WTC11 (cell line): ENCODE measurements around the gene BCL2L12. TPM values are rescaled to one million over a fixed set of nuclear protein-coding genes. Genes with fewer than 3 reads are reported as not detected.

Experiments used
- ATAC-seq: fragments of 200-7000 bp; cut with Tn5 transposase; 2 replicates; pipeline ENCODE4 v1.10.0; 2021; ENCODE audit warnings: mild to moderate bottlenecking, moderate library complexity
- CTCF ChIA-PET: fragments of 300-600 bp; sonication (Branson Sonifier 250); formaldehyde crosslinking; loops from one replicate; lab custom pipeline; 2021; ENCODE audit warnings: antibody characterized with exemption; lab: Charles Lee
- POLR2A ChIA-PET: fragments of 350-600 bp; sonication (Branson Sonifier 250); formaldehyde crosslinking; loops from one replicate; lab custom pipeline; 2021; ENCODE audit warnings: antibody characterized with exemption; lab: Charles Lee
- DNase-seq: peaks from one replicate; pipeline ENCODE4 v3.0.0; 2021; ENCODE audit warnings: low spot score
- H3K27ac Mint-ChIP-seq: 2 replicates; pipeline ENCODE4 v1.8.0; 2021; ENCODE audit warnings: mixed read lengths
- H3K27me3 Mint-ChIP-seq: 2 replicates; pipeline ENCODE4 v1.8.0; 2021; ENCODE audit warnings: low read depth, mild to moderate bottlenecking, moderate library complexity, mixed read lengths
- H3K36me3 Mint-ChIP-seq: 2 replicates; pipeline ENCODE4 v1.8.0; 2021; ENCODE audit warnings: mixed read lengths
- H3K4me1 Mint-ChIP-seq: 2 replicates; pipeline ENCODE4 v1.8.0; 2022; ENCODE audit warnings: mixed read lengths
- H3K4me3 Mint-ChIP-seq: 2 replicates; pipeline ENCODE4 v1.8.0; 2021; ENCODE audit warnings: mild to moderate bottlenecking, moderate library complexity, mixed read lengths
- H3K9me3 Mint-ChIP-seq: 2 replicates; pipeline ENCODE4 v1.8.0; 2021; ENCODE audit warnings: mixed read lengths
- ATF1 ChIP-seq: sonication (generic); formaldehyde crosslinking; IDR thresholded peaks from 2 replicates; pipeline ENCODE4 v1.8.1; 2023; ENCODE audit warnings: mild to moderate bottlenecking, moderate library complexity, missing genetic modification reagents
- CDX4 ChIP-seq: fragments of 250-450 bp; sonication (Bioruptor Pico); IDR thresholded peaks from 2 replicates; pipeline ENCODE4 v1.9.0; 2021; ENCODE audit warnings: moderate library complexity, mild to moderate bottlenecking, inconsistent platforms, borderline replicate concordance
- CREM ChIP-seq: sonication (generic); formaldehyde crosslinking; IDR thresholded peaks from 2 replicates; pipeline ENCODE4 v1.8.1; 2022; ENCODE audit warnings: mild to moderate bottlenecking, missing genetic modification reagents, moderate library complexity
- ELF4 ChIP-seq: sonication (generic); formaldehyde crosslinking; IDR thresholded peaks from 2 replicates; pipeline ENCODE4 v1.8.1; 2022; ENCODE audit warnings: low read depth, mild to moderate bottlenecking, moderate library complexity, missing genetic modification reagents
- ETV6 ChIP-seq: sonication (generic); formaldehyde crosslinking; IDR thresholded peaks from 2 replicates; pipeline ENCODE4 v1.8.1; 2022; ENCODE audit warnings: mild to moderate bottlenecking, missing genetic modification reagents
- MYBL2 ChIP-seq: sonication (generic); formaldehyde crosslinking; IDR thresholded peaks from 2 replicates; pipeline ENCODE4 v1.8.1; 2023; ENCODE audit warnings: mild to moderate bottlenecking, moderate library complexity, missing genetic modification reagents
- NFE2L1 ChIP-seq: sonication (generic); formaldehyde crosslinking; IDR thresholded peaks from 2 replicates; pipeline ENCODE4 v1.8.1; 2023; ENCODE audit warnings: missing genetic modification reagents
- NR1H2 ChIP-seq: sonication (generic); formaldehyde crosslinking; IDR thresholded peaks from 2 replicates; pipeline ENCODE4 v1.9.0; 2021; ENCODE audit warnings: mild to moderate bottlenecking, moderate library complexity, missing genetic modification reagents
- NR3C1 ChIP-seq: sonication (generic); formaldehyde crosslinking; conservative IDR thresholded peaks from 2 replicates; pipeline ENCODE4 v1.8.1; 2023; ENCODE audit warnings: low read depth, mild to moderate bottlenecking, missing genetic modification reagents
- OVOL2 ChIP-seq: fragments of 250-450 bp; sonication (Bioruptor Pico); IDR thresholded peaks from 2 replicates; pipeline ENCODE4 v1.9.0; 2021; ENCODE audit warnings: mild to moderate bottlenecking, borderline replicate concordance
- RELA ChIP-seq: sonication (generic); formaldehyde crosslinking; IDR thresholded peaks from 2 replicates; pipeline ENCODE4 v1.8.1; 2022; ENCODE audit warnings: missing genetic modification reagents, mild to moderate bottlenecking, borderline replicate concordance
- RORB ChIP-seq: fragments of 250-450 bp; sonication (Bioruptor Pico); IDR thresholded peaks from 2 replicates; pipeline ENCODE4 v1.9.0; 2021; ENCODE audit warnings: mild to moderate bottlenecking
- SMAD3 ChIP-seq: sonication (generic); formaldehyde crosslinking; IDR thresholded peaks from 2 replicates; pipeline ENCODE4 v1.8.0; 2022; ENCODE audit warnings: missing genetic modification reagents, mild to moderate bottlenecking, borderline replicate concordance
- TCF7 ChIP-seq: sonication (generic); formaldehyde crosslinking; IDR thresholded peaks from 2 replicates; pipeline ENCODE4 v1.8.0; 2022; ENCODE audit warnings: mild to moderate bottlenecking, low read depth, missing genetic modification reagents, moderate library complexity
- ZBTB21 ChIP-seq: sonication (generic); formaldehyde crosslinking; IDR thresholded peaks from 2 replicates; pipeline ENCODE4 v1.8.1; 2023; ENCODE audit warnings: mild to moderate bottlenecking, missing genetic modification reagents, borderline replicate concordance
- ZNF396 ChIP-seq: fragments of 250-450 bp; sonication (Bioruptor Pico); IDR thresholded peaks from 2 replicates; pipeline ENCODE4 v1.8.0; 2021; ENCODE audit warnings: mild to moderate bottlenecking, moderate library complexity, borderline replicate concordance
- ZNF423 ChIP-seq: fragments of 250-450 bp; sonication (Bioruptor Pico); IDR thresholded peaks from 2 replicates; pipeline ENCODE4 v2.1.2; 2022; ENCODE audit warnings: mild to moderate bottlenecking, moderate library complexity
- total RNA-seq: library from RNA; stranded (reverse); gene quantifications from 3 replicates; pipeline ENCODE4 v1.2.3, GENCODE V29; 2021
- TF ChIP-seq, protein P1 (sequence below): sonication (generic); formaldehyde crosslinking; IDR thresholded peaks from 2 replicates; pipeline ENCODE4 v1.8.0; 2022; ENCODE audit warnings: mild to moderate bottlenecking, missing genetic modification reagents
- TF ChIP-seq, protein P2 (sequence below): sonication (generic); formaldehyde crosslinking; IDR thresholded peaks from 2 replicates; pipeline ENCODE4 v1.8.1; 2023; ENCODE audit warnings: mild to moderate bottlenecking, missing genetic modification reagents
- TF ChIP-seq, protein P3 (sequence below): fragments of 250-450 bp; sonication (Bioruptor Pico); IDR thresholded peaks from 2 replicates; pipeline ENCODE4 v1.9.0; 2021; ENCODE audit warnings: mild to moderate bottlenecking, borderline replicate concordance
- TF ChIP-seq, protein P4 (sequence below): sonication (generic); formaldehyde crosslinking; conservative IDR thresholded peaks from 2 replicates; pipeline ENCODE4 v1.8.1; 2023; ENCODE audit warnings: mild to moderate bottlenecking, low read depth, missing genetic modification reagents, moderate library complexity
- TF ChIP-seq, protein P5 (sequence below): sonication (generic); formaldehyde crosslinking; IDR thresholded peaks from 2 replicates; pipeline ENCODE4 v1.8.0; 2022; ENCODE audit warnings: mild to moderate bottlenecking, missing genetic modification reagents

The BCL2L12 gene
- total RNA-seq, 1 experiment from 2014 or later = 146 TPM

GRCh38 chr19:49665036-49665350, 740 bp upstream of the BCL2L12 start (continued):
- TF ChIP-seq CDX4 (no peak), SMAD3 (CRISPR knock-in tag) (no peak), ETV6 (CRISPR knock-in tag) (no peak)
- TF ChIP-seq, protein P1, sequence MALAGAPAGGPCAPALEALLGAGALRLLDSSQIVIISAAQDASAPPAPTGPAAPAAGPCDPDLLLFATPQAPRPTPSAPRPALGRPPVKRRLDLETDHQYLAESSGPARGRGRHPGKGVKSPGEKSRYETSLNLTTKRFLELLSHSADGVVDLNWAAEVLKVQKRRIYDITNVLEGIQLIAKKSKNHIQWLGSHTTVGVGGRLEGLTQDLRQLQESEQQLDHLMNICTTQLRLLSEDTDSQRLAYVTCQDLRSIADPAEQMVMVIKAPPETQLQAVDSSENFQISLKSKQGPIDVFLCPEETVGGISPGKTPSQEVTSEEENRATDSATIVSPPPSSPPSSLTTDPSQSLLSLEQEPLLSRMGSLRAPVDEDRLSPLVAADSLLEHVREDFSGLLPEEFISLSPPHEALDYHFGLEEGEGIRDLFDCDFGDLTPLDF (CRISPR knock-in tag) = no peak
- TF ChIP-seq, protein P2, sequence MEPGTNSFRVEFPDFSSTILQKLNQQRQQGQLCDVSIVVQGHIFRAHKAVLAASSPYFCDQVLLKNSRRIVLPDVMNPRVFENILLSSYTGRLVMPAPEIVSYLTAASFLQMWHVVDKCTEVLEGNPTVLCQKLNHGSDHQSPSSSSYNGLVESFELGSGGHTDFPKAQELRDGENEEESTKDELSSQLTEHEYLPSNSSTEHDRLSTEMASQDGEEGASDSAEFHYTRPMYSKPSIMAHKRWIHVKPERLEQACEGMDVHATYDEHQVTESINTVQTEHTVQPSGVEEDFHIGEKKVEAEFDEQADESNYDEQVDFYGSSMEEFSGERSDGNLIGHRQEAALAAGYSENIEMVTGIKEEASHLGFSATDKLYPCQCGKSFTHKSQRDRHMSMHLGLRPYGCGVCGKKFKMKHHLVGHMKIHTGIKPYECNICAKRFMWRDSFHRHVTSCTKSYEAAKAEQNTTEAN (CRISPR knock-in tag) = no peak

DNA sequence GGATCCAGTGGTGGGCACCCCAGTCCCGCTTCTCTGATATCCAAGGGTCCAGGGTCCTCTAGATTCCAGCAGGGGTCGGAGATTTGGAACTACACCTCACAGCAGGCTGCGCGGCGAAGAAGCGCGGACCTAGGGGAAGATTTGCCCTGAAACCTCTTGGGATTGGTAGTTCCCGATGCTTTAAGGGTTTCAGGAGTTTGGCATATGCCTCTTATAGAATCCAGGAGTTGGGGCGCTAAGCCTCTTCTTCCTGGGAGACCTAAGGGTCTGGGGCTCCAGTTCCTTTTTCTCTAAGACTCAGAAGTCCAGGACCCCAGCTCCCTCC, 349 bp downstream of the BCL2L12 start:
- no peak overlapping the region; the same call in 1 of the 2 replicates for H3K27ac Mint-ChIP-seq
- no peak for TF ChIP-seq RELA (CRISPR knock-in tag)
- TF ChIP-seq ATF1 = no peak
- peaks cover 12% of the 10 kb centered on the region for H3K4me1 Mint-ChIP-seq
- POLR2A ChIA-PET = interaction anchor here (2.7 kb wide), 1 partner anchor 10 kb away, joined by 29 read pairs; the partner anchor contains the start of gene PRMT1
- H3K27me3 Mint-ChIP-seq = no peaks in the 10 kb centered on the region; the same call in 1 of the 2 replicates
- DNase-seq (peak; percentile 60), ATAC-seq (peak; percentile 15)
- CTCF ChIA-PET = interaction anchor here (0.6 to 3.6 kb wide), 4 partner anchors 9 to 201 kb away, joined by 3 to 35 read pairs (median 10); partner anchors contain the start of genes PNKP, PRMT1 and SCAF1
- H3K36me3 Mint-ChIP-seq = peaks cover 38% of the 10 kb centered on the region
- peak overlapping the region; percentile 98 for H3K4me3 Mint-ChIP-seq
- H3K9me3 Mint-ChIP-seq = no peaks in the 10 kb centered on the region

GRCh38 chr19:49667473-49667872, 1.7 kb downstream of the BCL2L12 start:
- Mint-ChIP-seq H3K4me3 (peak overlapping the region; percentile 98), H3K27ac (no peak overlapping the region), H3K36me3 (peaks cover 29% of the 10 kb centered on the region), H3K27me3 (no peaks in the 10 kb centered on the region; the same call in 1 of the 2 replicates), H3K9me3 (no peaks in the 10 kb centered on the region), H3K4me1 (peaks cover 20% of the 10 kb centered on the region)
- no peak for ATAC-seq
- POLR2A ChIA-PET = no interaction called here
- no peak for DNase-seq
- CTCF ChIA-PET = interaction anchor here (1.2 kb wide), 1 partner anchor 12 kb away, joined by 3 read pairs; no protein-coding TSS in a partner anchor
- no peak for TF ChIP-seq TCF7 (CRISPR knock-in tag)
- TF ChIP-seq, protein P3, sequence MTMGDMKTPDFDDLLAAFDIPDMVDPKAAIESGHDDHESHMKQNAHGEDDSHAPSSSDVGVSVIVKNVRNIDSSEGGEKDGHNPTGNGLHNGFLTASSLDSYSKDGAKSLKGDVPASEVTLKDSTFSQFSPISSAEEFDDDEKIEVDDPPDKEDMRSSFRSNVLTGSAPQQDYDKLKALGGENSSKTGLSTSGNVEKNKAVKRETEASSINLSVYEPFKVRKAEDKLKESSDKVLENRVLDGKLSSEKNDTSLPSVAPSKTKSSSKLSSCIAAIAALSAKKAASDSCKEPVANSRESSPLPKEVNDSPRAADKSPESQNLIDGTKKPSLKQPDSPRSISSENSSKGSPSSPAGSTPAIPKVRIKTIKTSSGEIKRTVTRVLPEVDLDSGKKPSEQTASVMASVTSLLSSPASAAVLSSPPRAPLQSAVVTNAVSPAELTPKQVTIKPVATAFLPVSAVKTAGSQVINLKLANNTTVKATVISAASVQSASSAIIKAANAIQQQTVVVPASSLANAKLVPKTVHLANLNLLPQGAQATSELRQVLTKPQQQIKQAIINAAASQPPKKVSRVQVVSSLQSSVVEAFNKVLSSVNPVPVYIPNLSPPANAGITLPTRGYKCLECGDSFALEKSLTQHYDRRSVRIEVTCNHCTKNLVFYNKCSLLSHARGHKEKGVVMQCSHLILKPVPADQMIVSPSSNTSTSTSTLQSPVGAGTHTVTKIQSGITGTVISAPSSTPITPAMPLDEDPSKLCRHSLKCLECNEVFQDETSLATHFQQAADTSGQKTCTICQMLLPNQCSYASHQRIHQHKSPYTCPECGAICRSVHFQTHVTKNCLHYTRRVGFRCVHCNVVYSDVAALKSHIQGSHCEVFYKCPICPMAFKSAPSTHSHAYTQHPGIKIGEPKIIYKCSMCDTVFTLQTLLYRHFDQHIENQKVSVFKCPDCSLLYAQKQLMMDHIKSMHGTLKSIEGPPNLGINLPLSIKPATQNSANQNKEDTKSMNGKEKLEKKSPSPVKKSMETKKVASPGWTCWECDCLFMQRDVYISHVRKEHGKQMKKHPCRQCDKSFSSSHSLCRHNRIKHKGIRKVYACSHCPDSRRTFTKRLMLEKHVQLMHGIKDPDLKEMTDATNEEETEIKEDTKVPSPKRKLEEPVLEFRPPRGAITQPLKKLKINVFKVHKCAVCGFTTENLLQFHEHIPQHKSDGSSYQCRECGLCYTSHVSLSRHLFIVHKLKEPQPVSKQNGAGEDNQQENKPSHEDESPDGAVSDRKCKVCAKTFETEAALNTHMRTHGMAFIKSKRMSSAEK (CRISPR knock-in tag) = no peak
- TF ChIP-seq NR1H2 = no peak
- no peak for TF ChIP-seq RORB (CRISPR knock-in tag)
- TF ChIP-seq NR3C1 (CRISPR knock-in tag) = no peak
- no peak for TF ChIP-seq ZNF396 (CRISPR knock-in tag)
- TF ChIP-seq, protein P4, sequence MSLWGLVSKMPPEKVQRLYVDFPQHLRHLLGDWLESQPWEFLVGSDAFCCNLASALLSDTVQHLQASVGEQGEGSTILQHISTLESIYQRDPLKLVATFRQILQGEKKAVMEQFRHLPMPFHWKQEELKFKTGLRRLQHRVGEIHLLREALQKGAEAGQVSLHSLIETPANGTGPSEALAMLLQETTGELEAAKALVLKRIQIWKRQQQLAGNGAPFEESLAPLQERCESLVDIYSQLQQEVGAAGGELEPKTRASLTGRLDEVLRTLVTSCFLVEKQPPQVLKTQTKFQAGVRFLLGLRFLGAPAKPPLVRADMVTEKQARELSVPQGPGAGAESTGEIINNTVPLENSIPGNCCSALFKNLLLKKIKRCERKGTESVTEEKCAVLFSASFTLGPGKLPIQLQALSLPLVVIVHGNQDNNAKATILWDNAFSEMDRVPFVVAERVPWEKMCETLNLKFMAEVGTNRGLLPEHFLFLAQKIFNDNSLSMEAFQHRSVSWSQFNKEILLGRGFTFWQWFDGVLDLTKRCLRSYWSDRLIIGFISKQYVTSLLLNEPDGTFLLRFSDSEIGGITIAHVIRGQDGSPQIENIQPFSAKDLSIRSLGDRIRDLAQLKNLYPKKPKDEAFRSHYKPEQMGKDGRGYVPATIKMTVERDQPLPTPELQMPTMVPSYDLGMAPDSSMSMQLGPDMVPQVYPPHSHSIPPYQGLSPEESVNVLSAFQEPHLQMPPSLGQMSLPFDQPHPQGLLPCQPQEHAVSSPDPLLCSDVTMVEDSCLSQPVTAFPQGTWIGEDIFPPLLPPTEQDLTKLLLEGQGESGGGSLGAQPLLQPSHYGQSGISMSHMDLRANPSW (CRISPR knock-in tag) = no peak
- TF ChIP-seq NFE2L1 (CRISPR knock-in tag) = no peak
- no peak for TF ChIP-seq CREM (CRISPR knock-in tag)
- TF ChIP-seq, protein P5, sequence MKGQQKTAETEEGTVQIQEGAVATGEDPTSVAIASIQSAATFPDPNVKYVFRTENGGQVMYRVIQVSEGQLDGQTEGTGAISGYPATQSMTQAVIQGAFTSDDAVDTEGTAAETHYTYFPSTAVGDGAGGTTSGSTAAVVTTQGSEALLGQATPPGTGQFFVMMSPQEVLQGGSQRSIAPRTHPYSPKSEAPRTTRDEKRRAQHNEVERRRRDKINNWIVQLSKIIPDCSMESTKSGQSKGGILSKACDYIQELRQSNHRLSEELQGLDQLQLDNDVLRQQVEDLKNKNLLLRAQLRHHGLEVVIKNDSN = no peak
- no peak for TF ChIP-seq ZNF423 (CRISPR knock-in tag)
- no peak for TF ChIP-seq ELF4 (CRISPR knock-in tag)
- TF ChIP-seq RELA (CRISPR knock-in tag) = no peak
- no peak for TF ChIP-seq MYBL2 (CRISPR knock-in tag)
- TF ChIP-seq, protein P1 (CRISPR knock-in tag) = no peak
- TF ChIP-seq ZBTB21 (CRISPR knock-in tag) = no peak
- TF ChIP-seq OVOL2 (CRISPR knock-in tag) = no peak
